Measurements from ENCODE around the gene MCOLN1.

MCOLN1 gene

DNA sequence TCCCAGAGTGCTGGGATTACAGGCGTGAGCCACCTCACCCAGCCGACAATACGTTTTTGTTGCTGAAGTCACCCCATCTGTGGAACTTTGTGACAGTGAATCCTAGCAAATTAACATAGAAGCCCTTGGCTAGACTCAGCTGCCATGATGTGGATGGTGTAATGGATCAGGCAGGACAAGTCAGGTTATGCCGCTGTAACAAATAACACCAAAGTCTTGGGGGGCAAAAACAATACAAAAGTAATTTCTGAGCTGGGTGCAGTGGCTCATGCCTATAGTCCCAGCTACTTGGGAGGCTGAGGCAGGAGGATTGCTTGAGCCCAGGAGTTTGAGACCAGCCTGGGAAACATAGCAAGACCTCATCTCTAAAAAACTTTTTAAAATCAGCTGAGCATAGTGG lies 42.4 kb downstream of the MCOLN1 start:
- TF ChIP-seq EP300 (IDR thresholded peaks at IDR 0.05; ENCODE audit: borderline replicate concordance): no peak
- TF ChIP-seq NFIC (IDR thresholded peaks at IDR 0.05): no peak
- no peak for TF ChIP-seq ZBTB7A (IDR thresholded peaks at IDR 0.05; ENCODE audit: low read depth)
- TF ChIP-seq CEBPB (IDR thresholded peaks at IDR 0.05): no peak
- no peak for TF ChIP-seq MAX (IDR thresholded peaks at IDR 0.05)
- TF ChIP-seq, protein P1, sequence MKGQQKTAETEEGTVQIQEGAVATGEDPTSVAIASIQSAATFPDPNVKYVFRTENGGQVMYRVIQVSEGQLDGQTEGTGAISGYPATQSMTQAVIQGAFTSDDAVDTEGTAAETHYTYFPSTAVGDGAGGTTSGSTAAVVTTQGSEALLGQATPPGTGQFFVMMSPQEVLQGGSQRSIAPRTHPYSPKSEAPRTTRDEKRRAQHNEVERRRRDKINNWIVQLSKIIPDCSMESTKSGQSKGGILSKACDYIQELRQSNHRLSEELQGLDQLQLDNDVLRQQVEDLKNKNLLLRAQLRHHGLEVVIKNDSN (IDR thresholded peaks at IDR 0.05): no peak
- TF ChIP-seq RAD21 (IDR thresholded peaks at IDR 0.05; ENCODE audit: low read depth): no peak
- TF ChIP-seq TEAD4 (IDR thresholded peaks at IDR 0.05): no peak
- no peak for TF ChIP-seq FOXM1 (IDR thresholded peaks at IDR 0.05; ENCODE audit: borderline replicate concordance, low read depth)
- no peak for TF ChIP-seq EGR1 (IDR thresholded peaks at IDR 0.05)
- no peak for TF ChIP-seq YY1 (IDR thresholded peaks at IDR 0.05; ENCODE audit: low read depth)
- no peak for TF ChIP-seq TCF12 (IDR thresholded peaks at IDR 0.05; ENCODE audit: low read depth)
- TF ChIP-seq TAF1 (IDR thresholded peaks at IDR 0.05; ENCODE audit: low read depth): no peak
- no peak for TF ChIP-seq CREB1 (IDR thresholded peaks at IDR 0.05; ENCODE audit: low read depth)
- TF ChIP-seq, protein P2, sequence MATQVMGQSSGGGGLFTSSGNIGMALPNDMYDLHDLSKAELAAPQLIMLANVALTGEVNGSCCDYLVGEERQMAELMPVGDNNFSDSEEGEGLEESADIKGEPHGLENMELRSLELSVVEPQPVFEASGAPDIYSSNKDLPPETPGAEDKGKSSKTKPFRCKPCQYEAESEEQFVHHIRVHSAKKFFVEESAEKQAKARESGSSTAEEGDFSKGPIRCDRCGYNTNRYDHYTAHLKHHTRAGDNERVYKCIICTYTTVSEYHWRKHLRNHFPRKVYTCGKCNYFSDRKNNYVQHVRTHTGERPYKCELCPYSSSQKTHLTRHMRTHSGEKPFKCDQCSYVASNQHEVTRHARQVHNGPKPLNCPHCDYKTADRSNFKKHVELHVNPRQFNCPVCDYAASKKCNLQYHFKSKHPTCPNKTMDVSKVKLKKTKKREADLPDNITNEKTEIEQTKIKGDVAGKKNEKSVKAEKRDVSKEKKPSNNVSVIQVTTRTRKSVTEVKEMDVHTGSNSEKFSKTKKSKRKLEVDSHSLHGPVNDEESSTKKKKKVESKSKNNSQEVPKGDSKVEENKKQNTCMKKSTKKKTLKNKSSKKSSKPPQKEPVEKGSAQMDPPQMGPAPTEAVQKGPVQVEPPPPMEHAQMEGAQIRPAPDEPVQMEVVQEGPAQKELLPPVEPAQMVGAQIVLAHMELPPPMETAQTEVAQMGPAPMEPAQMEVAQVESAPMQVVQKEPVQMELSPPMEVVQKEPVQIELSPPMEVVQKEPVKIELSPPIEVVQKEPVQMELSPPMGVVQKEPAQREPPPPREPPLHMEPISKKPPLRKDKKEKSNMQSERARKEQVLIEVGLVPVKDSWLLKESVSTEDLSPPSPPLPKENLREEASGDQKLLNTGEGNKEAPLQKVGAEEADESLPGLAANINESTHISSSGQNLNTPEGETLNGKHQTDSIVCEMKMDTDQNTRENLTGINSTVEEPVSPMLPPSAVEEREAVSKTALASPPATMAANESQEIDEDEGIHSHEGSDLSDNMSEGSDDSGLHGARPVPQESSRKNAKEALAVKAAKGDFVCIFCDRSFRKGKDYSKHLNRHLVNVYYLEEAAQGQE (IDR thresholded peaks at IDR 0.05; ENCODE audit: low read depth): no peak

GRCh38 chr19:7565332-7565731 lies 42.9 kb downstream of the MCOLN1 start:
- TF ChIP-seq CEBPB (IDR thresholded peaks at IDR 0.05): peak; percentile 78; the same call in 1 of the 2 replicates
- no peak for TF ChIP-seq FOXM1 (IDR thresholded peaks at IDR 0.05; ENCODE audit: borderline replicate concordance, low read depth)
- no peak for TF ChIP-seq NFIC (IDR thresholded peaks at IDR 0.05)
- TF ChIP-seq, protein P1 (IDR thresholded peaks at IDR 0.05): peak; percentile 62

- TF ChIP-seq TAF1 (IDR thresholded peaks at IDR 0.05; ENCODE audit: low read depth) (no peak), NFIC (IDR thresholded peaks at IDR 0.05) (no peak), EP300 (IDR thresholded peaks at IDR 0.05; ENCODE audit: borderline replicate concordance) (no peak), FOXM1 (IDR thresholded peaks at IDR 0.05; ENCODE audit: borderline replicate concordance, low read depth) (no peak), TEAD4 (IDR thresholded peaks at IDR 0.05) (no peak), TCF12 (IDR thresholded peaks at IDR 0.05; ENCODE audit: low read depth) (no peak), ZBTB7A (IDR thresholded peaks at IDR 0.05; ENCODE audit: low read depth) (no peak), CREB1 (IDR thresholded peaks at IDR 0.05; ENCODE audit: low read depth) (no peak), CEBPB (IDR thresholded peaks at IDR 0.05) (no peak)
- TF ChIP-seq, protein P2 (IDR thresholded peaks at IDR 0.05; ENCODE audit: low read depth): no peak
Observed at GRCh38 chr19:7570761-7571160, 48.3 kb downstream of the MCOLN1 start.

GRCh38 chr19:7575434-7576040 lies 53.1 kb downstream of the MCOLN1 start:
- TF ChIP-seq NFIC (IDR thresholded peaks at IDR 0.05) (no peak), EP300 (IDR thresholded peaks at IDR 0.05; ENCODE audit: borderline replicate concordance) (no peak)
- TF ChIP-seq, protein P1 (IDR thresholded peaks at IDR 0.05): peak; percentile 78

- TF ChIP-seq FOXM1 (IDR thresholded peaks at IDR 0.05; ENCODE audit: borderline replicate concordance, low read depth) (no peak), YY1 (IDR thresholded peaks at IDR 0.05; ENCODE audit: low read depth) (no peak), EGR1 (IDR thresholded peaks at IDR 0.05) (no peak), EP300 (IDR thresholded peaks at IDR 0.05; ENCODE audit: borderline replicate concordance) (no peak), TAF1 (IDR thresholded peaks at IDR 0.05; ENCODE audit: low read depth) (no peak), ZBTB7A (IDR thresholded peaks at IDR 0.05; ENCODE audit: low read depth) (no peak), NFIC (IDR thresholded peaks at IDR 0.05) (no peak), CREB1 (IDR thresholded peaks at IDR 0.05; ENCODE audit: low read depth) (no peak), RAD21 (IDR thresholded peaks at IDR 0.05; ENCODE audit: low read depth) (no peak)
- TF ChIP-seq, protein P1 (IDR thresholded peaks at IDR 0.05): no peak
Observed at GRCh38 chr19:7578127-7578526, 55.7 kb downstream of the MCOLN1 start.
